ENCODE measurements around the gene COQ8A. TPM values are rescaled to one million over a fixed set of nuclear protein-coding genes. Genes with fewer than 3 reads are reported as not detected.
A peak's percentile ranks its signal among the peaks of the same experiment; 100 is the strongest.

COQ8A gene
- total and polyA plus RNA-seq, 7 experiments from 2014 or later: 34.1 to 83.4 (median 66.3) TPM

DNA sequence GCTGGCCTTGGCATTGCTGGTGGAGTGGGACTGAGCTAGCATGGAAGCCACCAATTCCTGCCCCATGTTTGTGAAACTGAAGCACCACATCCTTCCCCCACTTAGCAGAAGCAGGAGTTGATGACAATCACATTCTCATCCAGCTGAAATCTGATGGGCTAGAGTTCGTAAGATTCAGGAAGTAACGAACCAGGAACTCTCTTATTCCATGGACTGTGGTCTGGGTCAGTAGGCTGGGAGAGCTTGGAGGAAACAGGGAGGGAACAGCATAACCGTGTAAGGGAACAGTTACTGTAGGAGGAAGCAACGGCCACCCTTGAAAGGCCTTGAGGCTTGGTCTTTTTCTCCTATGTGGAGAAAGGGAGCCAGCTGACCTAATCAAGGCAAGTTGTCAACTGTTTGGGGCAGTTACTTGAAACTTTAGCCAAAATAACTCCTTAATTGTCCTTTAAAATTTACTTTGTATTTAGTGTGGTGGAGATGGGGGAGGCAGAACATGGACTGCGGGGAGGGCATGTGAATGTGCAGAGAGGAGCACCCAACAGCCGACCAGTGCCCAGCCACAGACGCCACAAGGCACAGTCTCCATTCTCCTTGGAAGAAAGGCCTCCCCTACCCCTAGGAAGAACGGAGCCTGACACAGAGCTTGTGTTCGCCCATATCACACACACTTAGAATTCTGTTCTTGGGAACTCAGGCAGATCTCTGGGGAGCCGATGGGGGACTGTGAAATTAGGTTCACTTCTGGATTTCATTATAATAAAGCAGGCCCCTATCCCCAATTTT lies 2.0 kb upstream of the COQ8A start:
- DNase-seq (no peak), ATAC-seq (no peak)
- intact Hi-C loops (cut with micrococcal nuclease): loop anchor here (2.0 to 5.0 kb wide), 3 partner anchors 21 to 936 kb away; no protein-coding TSS in a partner anchor
- ChIA-PET POLR2A (interaction anchor here (0.6 to 4.3 kb wide), 9 partner anchors 9 to 498 kb away, joined by 3 to 46 read pairs (median 3); partner anchors contain the start of gene ITPKB), CTCF (interaction anchor here (1.2 to 1.5 kb wide), 3 partner anchors 25 to 311 kb away, joined by 3 to 7 read pairs (median 4); no protein-coding TSS in a partner anchor)
- Histone ChIP-seq H3K27me3 (ENCODE audit: control insufficient read depth in 2 of 2, insufficient read depth in 2 of 2, low read length in 2 of 2) (no peaks in the 10 kb centered on the region), H3K36me3 (ENCODE audit: control insufficient read depth in 2 of 3, insufficient read depth in 3 of 3, low read length in 3 of 3) (no peaks in the 10 kb centered on the region), H3K27ac (ENCODE audit: low read depth, low read length) (peak overlapping the region; percentile 87), H3K9me3 (ENCODE audit: control insufficient read depth in 2 of 3, low read length in 3 of 3) (peaks cover 0 to 14% (median 8%) of the 10 kb centered on the region in 3 experiments), H3K4me3 (ENCODE audit: low read length) (no peak overlapping the region), H3K4me1 (ENCODE audit: control insufficient read depth in 2 of 2, insufficient read depth in 2 of 2, low read length in 2 of 2) (peaks cover 15 to 24% of the 10 kb centered on the region in 2 donors)
- H3K9me3 Mint-ChIP-seq: peaks cover 6 to 25% (median 14%) of the 10 kb centered on the region in 11 donors
- peak overlapping the region; percentile 94 to 98 (median 97) for H3K27ac Mint-ChIP-seq
- H3K27me3 Mint-ChIP-seq: no peaks in the 10 kb centered on the region
- peaks cover 1 to 20% (median 8%) of the 10 kb centered on the region in 5 donors for H3K36me3 Mint-ChIP-seq
- H3K4me3 Mint-ChIP-seq: peak overlapping the region; percentile 68 to 94 (median 92)
- H3K4me1 Mint-ChIP-seq: peaks cover 28 to 46% (median 40%) of the 10 kb centered on the region in 7 donors

DNA sequence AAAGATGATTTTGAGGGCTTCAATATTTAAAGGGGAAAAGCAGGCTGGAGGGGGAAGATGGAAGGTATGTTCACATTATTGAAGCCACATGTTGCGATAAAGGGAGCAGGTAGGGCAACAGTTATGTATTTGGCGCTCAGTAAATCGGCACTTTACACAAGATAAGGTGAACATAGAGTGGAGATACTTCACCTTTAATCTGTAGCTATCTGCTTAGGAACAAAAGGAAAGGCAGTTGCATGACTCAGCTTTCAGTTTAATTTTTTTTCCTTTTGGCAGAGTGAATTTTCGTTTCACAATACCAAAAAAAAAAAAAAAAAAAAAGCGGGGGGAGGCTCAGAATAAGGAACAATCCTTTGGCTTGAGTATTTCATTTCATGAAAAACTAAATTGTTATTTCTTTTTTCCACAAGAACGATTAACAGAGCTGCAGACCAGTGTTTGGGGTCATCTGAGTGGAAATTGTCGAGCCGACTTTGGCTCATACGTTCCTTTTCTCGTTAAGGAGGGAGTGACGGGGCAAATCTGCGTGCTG lies 1.1 kb upstream of the COQ8A start:
- intact Hi-C loops (cut with micrococcal nuclease): loop anchor here (1.0 to 5.0 kb wide), 6 partner anchors 22 to 937 kb away; no protein-coding TSS in a partner anchor
- peak overlapping the region; percentile 85 to 94 (median 92) for H3K4me3 Mint-ChIP-seq
- CTCF ChIA-PET: interaction anchor here (0.7 to 1.3 kb wide), 5 partner anchors 26 to 312 kb away, joined by 3 to 5 read pairs (median 4); no protein-coding TSS in a partner anchor
- ATAC-seq (no peak), DNase-seq (peak in 1 of 9 donors; percentile 36)
- peaks cover 15 to 33% of the 10 kb centered on the region in 2 donors for H3K4me1 ChIP-seq (ENCODE audit: control insufficient read depth in 2 of 2, insufficient read depth in 2 of 2, low read length in 2 of 2)
- no peaks in the 10 kb centered on the region for H3K27me3 ChIP-seq (ENCODE audit: control insufficient read depth in 2 of 2, insufficient read depth in 2 of 2, low read length in 2 of 2)
- H3K9me3 Mint-ChIP-seq: peaks cover 6 to 23% (median 13%) of the 10 kb centered on the region in 11 donors
- peak overlapping the region; percentile 81 for H3K4me3 ChIP-seq (ENCODE audit: low read length)
- H3K27ac Mint-ChIP-seq: peak overlapping the region; percentile 94 to 98 (median 97)
- peak overlapping the region; percentile 87 for H3K27ac ChIP-seq (ENCODE audit: low read depth, low read length)
- POLR2A ChIA-PET: interaction anchor here (0.6 to 4.3 kb wide), 24 partner anchors 8 to 940 kb away, joined by 3 to 46 read pairs (median 4); partner anchors contain the start of genes H3-3A, ITPKB and SDE2
- H3K36me3 Mint-ChIP-seq: peaks cover 4 to 19% (median 8%) of the 10 kb centered on the region in 5 donors
- H3K4me1 Mint-ChIP-seq: peaks cover 35 to 55% (median 47%) of the 10 kb centered on the region in 7 donors
- peaks cover 0 to 14% (median 8%) of the 10 kb centered on the region in 3 experiments for H3K9me3 ChIP-seq (ENCODE audit: control insufficient read depth in 2 of 3, low read length in 3 of 3)
- no peaks in the 10 kb centered on the region for H3K27me3 Mint-ChIP-seq
- H3K36me3 ChIP-seq (ENCODE audit: control insufficient read depth in 2 of 3, insufficient read depth in 3 of 3, low read length in 3 of 3): no peaks in the 10 kb centered on the region

DNA sequence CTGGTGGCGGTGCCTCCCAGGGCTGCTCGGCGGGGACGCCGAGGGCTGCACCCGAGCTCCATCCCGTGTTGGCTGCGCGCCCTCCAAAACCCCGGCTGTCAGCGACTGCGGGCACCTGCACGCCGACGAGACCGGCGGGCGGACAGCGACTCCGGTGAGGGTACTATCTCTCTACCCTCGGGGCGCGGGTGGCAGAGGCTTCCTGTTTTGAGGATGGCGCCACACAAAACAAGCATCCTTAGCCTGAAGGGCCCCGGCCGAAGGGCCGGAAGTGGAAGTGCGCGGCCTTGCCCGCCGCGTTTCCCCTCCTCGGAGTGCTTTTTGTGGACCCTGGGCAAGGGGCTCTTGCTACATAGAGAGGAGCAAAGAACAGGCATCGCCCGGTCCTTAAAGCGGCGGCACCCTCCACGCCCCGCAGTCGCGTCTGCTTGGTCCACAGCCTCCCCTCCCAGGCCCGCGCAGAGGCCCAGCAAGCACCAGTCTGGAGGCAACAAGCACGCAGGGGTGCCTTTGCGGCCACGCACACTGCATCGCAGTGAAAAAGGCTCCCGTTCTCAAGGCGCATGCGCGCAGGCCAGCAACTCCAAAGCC lies 561 bp upstream of the COQ8A start:
- peaks cover 15 to 34% of the 10 kb centered on the region in 2 donors for H3K4me1 ChIP-seq (ENCODE audit: control insufficient read depth in 2 of 2, insufficient read depth in 2 of 2, low read length in 2 of 2)
- H3K36me3 ChIP-seq (ENCODE audit: control insufficient read depth in 2 of 3, insufficient read depth in 3 of 3, low read length in 3 of 3): no peaks in the 10 kb centered on the region
- DNase-seq: peak in 2 of 9 donors; percentile 67 to 96
- Mint-ChIP-seq H3K4me1 (peaks cover 38 to 60% (median 47%) of the 10 kb centered on the region in 7 donors), H3K27ac (peak overlapping the region; percentile 94 to 98 (median 97)), H3K9me3 (peaks cover 6 to 20% (median 11%) of the 10 kb centered on the region in 11 donors), H3K27me3 (no peaks in the 10 kb centered on the region), H3K36me3 (peaks cover 4 to 15% (median 8%) of the 10 kb centered on the region in 5 donors), H3K4me3 (peak overlapping the region; percentile 85 to 94 (median 92))
- CTCF ChIA-PET: interaction anchor here (0.7 to 1.3 kb wide), 7 partner anchors 27 to 313 kb away, joined by 3 to 5 read pairs (median 4); no protein-coding TSS in a partner anchor
- H3K4me3 ChIP-seq (ENCODE audit: low read length): peak overlapping the region; percentile 81
- H3K27me3 ChIP-seq (ENCODE audit: control insufficient read depth in 2 of 2, insufficient read depth in 2 of 2, low read length in 2 of 2): no peaks in the 10 kb centered on the region
- H3K27ac ChIP-seq (ENCODE audit: low read depth, low read length): peak overlapping the region; percentile 87
- POLR2A ChIA-PET: interaction anchor here (0.6 to 4.3 kb wide), 29 partner anchors 8 to 940 kb away, joined by 3 to 46 read pairs (median 4); partner anchors contain the start of genes H3-3A, ITPKB, PARP1 and SDE2
- H3K9me3 ChIP-seq (ENCODE audit: control insufficient read depth in 2 of 3, low read length in 3 of 3): peaks cover 0 to 11% (median 6%) of the 10 kb centered on the region in 3 experiments
- peak; percentile 35 for ATAC-seq
- intact Hi-C loops (cut with micrococcal nuclease): loop anchor here (1.0 to 10.0 kb wide), 21 partner anchors 23 to 1162 kb away; partner anchors contain the start of genes ITPKB (in 2 of the 2), ARF1 (in 1 of the 2), JMJD4 (in 1 of the 2) and LIN9 (in 1 of the 2)

DNA sequence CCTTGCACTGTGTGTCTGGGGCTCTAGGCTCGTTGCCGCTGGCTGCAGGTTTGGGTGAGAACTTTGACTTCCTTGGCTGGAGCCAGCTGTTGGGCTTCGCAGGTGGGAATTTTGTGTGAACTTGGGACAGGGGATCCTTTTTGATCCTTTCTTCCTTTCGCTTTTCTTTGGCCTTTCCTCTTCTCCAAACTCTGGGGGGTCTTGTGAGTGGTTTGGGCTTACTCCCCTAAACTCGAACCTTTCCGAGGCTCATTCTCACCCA lies 643 bp downstream of the COQ8A start:
- intact Hi-C loops (cut with micrococcal nuclease): loop anchor here (1.0 to 10.0 kb wide), 16 partner anchors 47 to 1163 kb away; partner anchors contain the start of genes ITPKB (in 2 of the 2), ARF1 (in 1 of the 2), JMJD4 (in 1 of the 2) and LIN9 (in 1 of the 2)
- H3K27ac Mint-ChIP-seq: peak overlapping the region; percentile 94 to 98 (median 97)

DNA sequence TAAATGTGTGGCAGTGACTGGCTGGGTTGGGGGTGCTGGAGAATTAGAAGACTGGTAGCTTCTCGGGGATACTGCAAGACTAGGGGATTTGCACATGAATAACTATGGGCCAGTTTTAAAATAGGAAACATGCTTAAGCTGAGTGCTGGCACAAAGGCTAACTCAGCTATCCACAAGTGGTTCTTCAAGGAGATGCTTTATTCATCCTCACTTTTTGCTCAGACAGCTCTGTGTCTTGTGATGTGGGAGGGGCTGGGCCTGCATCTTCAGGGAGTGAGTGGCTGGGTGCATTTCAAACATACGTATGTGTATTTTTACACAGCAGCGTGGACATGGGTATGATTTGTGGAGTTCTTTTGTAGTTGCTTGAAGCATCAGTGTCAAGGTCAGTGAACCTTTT lies 2.3 kb downstream of the COQ8A start:
- peak overlapping the region in 4 of 9 donors; percentile 43 to 83 (median 56) for H3K27ac Mint-ChIP-seq
- Histone ChIP-seq H3K9me3 (ENCODE audit: control insufficient read depth in 2 of 3, low read length in 3 of 3) (no peaks in the 10 kb centered on the region), H3K27ac (ENCODE audit: low read depth, low read length) (no peak overlapping the region), H3K4me3 (ENCODE audit: low read length) (no peak overlapping the region), H3K27me3 (ENCODE audit: control insufficient read depth in 2 of 2, insufficient read depth in 2 of 2, low read length in 2 of 2) (no peaks in the 10 kb centered on the region), H3K4me1 (ENCODE audit: control insufficient read depth in 2 of 2, insufficient read depth in 2 of 2, low read length in 2 of 2) (peaks cover 15 to 34% of the 10 kb centered on the region in 2 donors), H3K36me3 (ENCODE audit: control insufficient read depth in 2 of 3, insufficient read depth in 3 of 3, low read length in 3 of 3) (no peaks in the 10 kb centered on the region)
- intact Hi-C loops (cut with micrococcal nuclease): loop anchor here (5.0 to 10.0 kb wide), 6 partner anchors 45 to 1165 kb away; partner anchors contain the start of genes ARF1 (in 1 of the 2), JMJD4 (in 1 of the 2), PARP1 (in 1 of the 2) and SNAP47 (in 1 of the 2)
- H3K9me3 Mint-ChIP-seq: peaks cover 0 to 3% (median 0%) of the 10 kb centered on the region in 11 donors
- ATAC-seq: no peak
- H3K4me3 Mint-ChIP-seq: peak overlapping the region in 9 of 10 donors; percentile 40 to 93 (median 80)
- no peak for DNase-seq
- peaks cover 0 to 12% (median 0%) of the 10 kb centered on the region in 5 donors for H3K36me3 Mint-ChIP-seq
- ChIA-PET POLR2A (interaction anchor here (1.0 kb wide), 1 partner anchor 262 kb away, joined by 5 read pairs; no protein-coding TSS in a partner anchor), CTCF (interaction anchor here (0.9 kb wide), 1 partner anchor 31 kb away, joined by 3 read pairs; no protein-coding TSS in a partner anchor)
- H3K27me3 Mint-ChIP-seq: no peaks in the 10 kb centered on the region
- peaks cover 41 to 87% (median 68%) of the 10 kb centered on the region in 7 donors for H3K4me1 Mint-ChIP-seq

More for the DNA sequence above, 643 bp downstream of the COQ8A start:
- peaks cover 0 to 8% (median 0%) of the 10 kb centered on the region in 5 donors for H3K36me3 Mint-ChIP-seq
- Histone ChIP-seq H3K9me3 (ENCODE audit: control insufficient read depth in 2 of 3, low read length in 3 of 3) (no peaks in the 10 kb centered on the region), H3K36me3 (ENCODE audit: control insufficient read depth in 2 of 3, insufficient read depth in 3 of 3, low read length in 3 of 3) (no peaks in the 10 kb centered on the region), H3K27ac (ENCODE audit: low read depth, low read length) (peak overlapping the region; percentile 87), H3K4me1 (ENCODE audit: control insufficient read depth in 2 of 2, insufficient read depth in 2 of 2, low read length in 2 of 2) (peaks cover 15 to 34% of the 10 kb centered on the region in 2 donors), H3K27me3 (ENCODE audit: control insufficient read depth in 2 of 2, insufficient read depth in 2 of 2, low read length in 2 of 2) (no peaks in the 10 kb centered on the region), H3K4me3 (ENCODE audit: low read length) (peak overlapping the region; percentile 84)
- H3K4me1 Mint-ChIP-seq: peaks cover 45 to 72% (median 55%) of the 10 kb centered on the region in 7 donors
- peak overlapping the region; percentile 85 to 94 (median 92) for H3K4me3 Mint-ChIP-seq
- peak in 1 of 9 donors; percentile 9 for DNase-seq
- peaks cover 0 to 8% (median 0%) of the 10 kb centered on the region in 11 donors for H3K9me3 Mint-ChIP-seq
- H3K27me3 Mint-ChIP-seq: no peaks in the 10 kb centered on the region
- POLR2A ChIA-PET: interaction anchor here (0.7 to 4.3 kb wide), 8 partner anchors 9 to 284 kb away, joined by 3 to 46 read pairs (median 4); partner anchors contain the start of gene ITPKB
- no peak for ATAC-seq
- CTCF ChIA-PET: no interaction called here
